Measurements from ENCODE around the gene TSSC4. TPM values are rescaled to one million over a fixed set of nuclear protein-coding genes. Genes with fewer than 3 reads are reported as not detected.

The TSSC4 gene
- total RNA-seq, 1 donor from 2014 or later = 51.6 TPM

DNA sequence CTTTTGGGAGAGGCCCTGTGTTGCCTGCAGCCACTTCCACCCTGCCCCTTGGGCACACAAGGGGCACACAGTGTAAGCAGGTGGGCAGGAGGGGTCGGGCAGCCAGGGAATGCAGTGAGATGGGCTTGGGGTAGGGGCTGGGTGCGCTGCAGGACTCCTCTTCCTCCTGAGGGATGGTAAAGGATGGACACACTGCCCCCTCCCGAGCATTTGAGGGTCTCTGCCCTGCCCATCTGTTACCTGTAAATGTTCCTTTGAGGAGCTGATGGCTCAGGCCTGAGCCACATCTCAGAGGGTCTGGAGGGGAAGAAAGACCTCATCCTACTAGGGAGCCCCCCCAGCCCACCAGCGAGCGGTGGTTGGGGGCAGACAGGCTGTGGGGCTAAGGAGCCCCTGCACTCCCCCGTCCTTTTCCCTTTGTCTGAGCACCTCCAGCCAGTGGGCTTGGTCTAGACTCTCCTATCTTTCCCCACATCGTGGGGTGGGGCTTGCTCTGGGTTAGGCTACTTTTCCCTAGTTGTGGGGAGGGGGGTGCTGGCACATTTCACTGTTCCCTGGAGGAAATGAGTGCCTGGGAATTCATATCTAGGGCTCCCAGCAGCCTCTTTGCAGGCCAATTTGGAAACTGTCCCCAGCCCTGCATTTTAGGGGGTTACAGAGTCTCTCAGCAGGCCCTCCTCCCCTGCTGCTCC, 1.7 kb upstream of the TSSC4 start:
- intact Hi-C loops (cut with micrococcal nuclease) = no loop called here

- intact Hi-C loops (cut with micrococcal nuclease) = loop anchor here (1.0 to 5.0 kb wide), 17 partner anchors 20 to 1893 kb away; partner anchors contain the start of genes CD81, CDKN1C, CTSD and LSP1
These were observed 972 bp upstream of the TSSC4 start for GRCh38 chr11:2399488-2400068.

DNA sequence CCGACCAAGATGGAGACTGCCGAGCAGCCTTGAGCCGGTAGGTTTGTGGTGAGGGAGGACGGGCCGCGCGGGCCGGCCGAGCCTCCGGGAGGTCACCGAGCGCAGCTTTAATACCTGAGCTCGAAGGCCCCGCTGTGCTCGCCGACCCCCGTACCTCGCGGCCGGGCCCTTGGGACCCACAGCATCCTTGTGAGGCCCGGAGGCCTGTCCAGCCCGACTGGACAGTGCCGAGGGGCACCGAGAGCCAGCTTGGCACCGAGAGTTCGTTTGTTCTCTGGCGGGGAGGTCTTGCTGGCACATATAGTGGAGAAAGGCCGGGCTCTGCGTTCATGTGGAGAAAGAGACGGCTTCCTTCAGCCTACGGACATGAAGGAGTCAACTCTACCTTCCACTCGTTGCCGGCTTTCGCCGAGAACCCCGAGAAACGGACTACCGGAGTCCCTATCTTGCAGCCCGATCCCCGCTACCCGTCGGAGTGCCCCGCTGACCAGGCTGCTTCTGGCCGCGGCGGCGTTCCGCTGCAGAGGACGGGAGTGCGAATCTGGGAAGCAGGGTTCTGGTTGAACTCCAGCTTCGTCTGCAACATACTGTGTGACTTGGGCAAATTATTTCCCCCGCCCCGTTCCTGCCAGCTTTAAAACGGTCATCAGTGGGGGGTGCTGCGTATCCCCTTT, 349 bp downstream of the TSSC4 start:
- intact Hi-C loops (cut with micrococcal nuclease) = loop anchor here (1.0 to 5.0 kb wide), 17 partner anchors 18 to 1894 kb away; partner anchors contain the start of genes CD81, CDKN1C, CTSD and LSP1

- intact Hi-C loops (cut with micrococcal nuclease) = loop anchor here (2.0 to 5.0 kb wide), 3 partner anchors 639 to 1895 kb away; partner anchors contain the start of genes CTSD, NUP98 and RNH1
These were observed 960 bp downstream of the TSSC4 start for GRCh38 chr11:2401436-2401984.

DNA sequence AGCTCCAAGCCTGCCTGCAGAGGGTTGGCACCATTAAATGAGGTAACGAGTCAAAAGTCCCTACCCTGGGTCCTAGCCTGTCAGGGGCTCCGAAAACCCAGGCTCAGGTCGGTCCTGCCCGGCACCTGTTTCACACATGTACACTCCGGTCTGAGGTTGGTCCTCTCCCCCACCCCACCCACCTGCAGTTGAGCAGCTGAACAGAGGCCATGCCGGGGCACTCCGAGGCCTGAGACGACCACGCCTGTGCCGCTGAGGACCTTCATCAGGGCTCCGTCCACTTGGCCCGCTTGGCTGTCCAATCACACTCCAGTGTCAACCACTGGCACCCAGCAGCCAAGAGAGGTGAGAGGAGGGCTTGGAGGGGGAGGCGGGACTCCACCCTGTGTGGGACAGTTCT, 1.6 kb downstream of the TSSC4 start:
- intact Hi-C loops (cut with micrococcal nuclease) = loop anchor here (5.0 kb wide), 1 partner anchor 640 kb away; the partner anchor contains the start of gene CTSD

GRCh38 chr11:2402890-2403645, 2.5 kb downstream of the TSSC4 start:
- intact Hi-C loops (cut with micrococcal nuclease) = loop anchor here (5.0 kb wide), 1 partner anchor 641 kb away; the partner anchor contains the start of gene CTSD

DNA sequence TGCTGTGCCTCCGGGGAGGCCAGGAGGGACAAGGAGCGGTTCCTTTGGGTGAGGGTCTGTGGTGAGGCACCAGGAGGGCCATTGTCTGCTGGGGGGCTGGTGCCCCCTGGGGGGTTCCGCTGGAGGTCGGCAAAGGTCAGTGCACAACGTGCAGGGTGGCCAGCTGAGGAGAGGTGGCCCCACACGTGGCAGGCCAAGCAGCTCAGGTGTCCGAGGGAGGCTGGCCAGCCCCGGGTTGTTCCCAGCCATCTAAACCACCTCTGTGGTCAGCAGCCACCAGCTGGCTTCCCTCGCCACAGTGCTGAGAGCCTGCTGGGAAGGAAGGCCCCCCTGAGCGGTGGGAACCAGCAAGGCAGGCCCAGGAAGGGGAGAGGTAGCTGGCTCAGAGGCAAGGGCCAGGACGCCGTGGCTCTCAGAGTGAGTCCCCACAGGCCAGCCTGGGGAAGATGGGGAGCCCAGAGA, 4.2 kb downstream of the TSSC4 start:
- intact Hi-C loops (cut with micrococcal nuclease) = loop anchor here (5.0 kb wide), 1 partner anchor 642 kb away; the partner anchor contains the start of gene CTSD

- intact Hi-C loops (cut with micrococcal nuclease) = no loop called here
These were observed 5.9 kb downstream of the TSSC4 start for GRCh38 chr11:2406451-2406850.

DNA sequence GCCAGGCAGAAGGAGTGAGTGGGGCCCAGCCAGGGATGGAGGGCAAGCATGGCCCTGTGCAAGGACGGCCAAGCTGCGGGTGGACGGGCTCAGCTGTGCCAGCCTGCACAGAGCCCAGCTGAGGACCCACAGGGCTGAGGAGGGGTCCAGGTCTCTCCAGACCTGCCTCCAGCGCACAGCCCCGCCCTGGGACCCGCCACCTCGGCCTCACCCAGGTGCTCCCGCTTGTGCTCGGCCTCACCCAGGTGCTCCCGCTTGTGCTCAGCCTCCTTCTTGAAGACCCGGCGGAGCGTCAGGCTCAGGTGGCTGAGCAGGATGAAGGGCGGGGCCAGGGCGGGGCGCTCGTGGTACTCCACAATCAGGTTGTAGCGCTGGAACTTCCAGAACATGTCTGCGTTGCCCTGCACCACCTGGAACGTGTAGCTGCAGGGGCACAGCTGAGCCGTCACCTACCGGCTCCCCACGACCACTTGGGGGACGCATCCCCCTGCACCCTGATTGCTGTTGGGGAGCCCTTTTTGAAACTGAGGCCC, 6.4 kb downstream of the TSSC4 start:
- intact Hi-C loops (cut with micrococcal nuclease) = no loop called here

- intact Hi-C loops (cut with micrococcal nuclease) = no loop called here
These were observed 8.1 kb downstream of the TSSC4 start for GRCh38 chr11:2408671-2409070.

GRCh38 chr11:2409126-2409525, 8.6 kb downstream of the TSSC4 start:
- intact Hi-C loops (cut with micrococcal nuclease) = no loop called here

DNA sequence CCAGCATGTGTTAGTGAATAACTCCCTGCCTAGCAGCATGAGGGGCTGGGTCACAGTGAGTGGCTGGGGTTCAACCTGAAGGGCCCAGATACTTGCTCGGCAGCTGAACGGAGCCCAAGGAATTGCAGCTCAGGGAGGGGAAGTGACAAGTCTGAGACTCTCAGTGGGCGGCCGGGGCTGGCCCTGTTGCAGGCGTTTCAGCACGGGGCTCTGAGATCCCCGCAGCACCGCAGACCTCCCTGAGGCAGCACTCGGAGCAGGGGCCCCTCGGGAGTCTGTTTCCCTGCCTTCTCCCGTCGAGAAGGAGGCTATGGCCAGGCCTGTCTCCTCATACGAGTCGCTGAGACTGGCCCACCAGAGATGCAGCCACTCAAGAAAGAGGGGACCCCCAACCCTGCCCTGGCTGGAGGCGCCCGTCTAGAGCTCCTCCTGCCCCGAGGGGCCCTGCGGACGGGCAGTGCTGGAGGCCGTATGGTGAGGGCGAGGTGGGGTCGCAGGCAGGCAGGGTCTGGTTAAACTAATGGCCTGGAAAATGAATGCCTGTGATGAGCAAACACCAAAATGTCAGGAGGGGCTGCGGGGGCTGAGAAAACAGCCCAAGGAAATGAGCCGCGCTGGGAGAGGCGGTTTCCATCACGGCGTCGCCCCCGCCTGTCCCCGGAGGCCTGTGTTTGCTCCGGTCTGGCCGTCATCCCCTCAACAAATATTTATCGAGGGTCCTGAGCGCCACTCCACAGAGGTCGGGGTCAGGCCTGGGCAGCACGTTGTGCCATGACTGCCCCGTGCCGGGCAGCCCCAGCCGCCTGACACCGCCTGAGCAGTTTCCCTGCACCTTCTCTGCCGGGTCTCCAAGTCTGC, 9.3 kb downstream of the TSSC4 start:
- intact Hi-C loops (cut with micrococcal nuclease) = no loop called here

GRCh38 chr11:2410616-2411015, 10.1 kb downstream of the TSSC4 start:
- intact Hi-C loops (cut with micrococcal nuclease) = no loop called here

GRCh38 chr11:2411446-2412305, 11.1 kb downstream of the TSSC4 start:
- intact Hi-C loops (cut with micrococcal nuclease) = no loop called here

DNA sequence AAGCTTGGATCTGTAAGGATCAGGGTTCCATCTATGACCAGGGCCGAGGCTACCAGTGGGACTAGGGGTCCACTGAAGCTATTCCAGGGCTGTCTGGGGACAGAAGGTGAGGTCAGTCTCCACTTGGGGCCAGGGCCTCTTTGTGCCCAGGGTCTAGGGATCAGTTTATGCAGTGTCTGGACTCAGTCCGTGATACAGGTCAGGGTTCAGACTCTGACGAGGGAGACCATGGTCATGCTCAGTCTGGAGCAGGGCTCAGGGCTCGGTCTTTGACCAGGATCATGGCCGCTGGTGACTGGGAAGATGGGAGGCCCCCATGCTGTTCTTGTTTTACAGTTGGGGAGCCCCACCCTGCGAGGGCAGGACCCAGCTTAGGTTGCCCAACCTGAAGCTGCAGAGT, 11.8 kb downstream of the TSSC4 start:
- intact Hi-C loops (cut with micrococcal nuclease) = no loop called here

DNA sequence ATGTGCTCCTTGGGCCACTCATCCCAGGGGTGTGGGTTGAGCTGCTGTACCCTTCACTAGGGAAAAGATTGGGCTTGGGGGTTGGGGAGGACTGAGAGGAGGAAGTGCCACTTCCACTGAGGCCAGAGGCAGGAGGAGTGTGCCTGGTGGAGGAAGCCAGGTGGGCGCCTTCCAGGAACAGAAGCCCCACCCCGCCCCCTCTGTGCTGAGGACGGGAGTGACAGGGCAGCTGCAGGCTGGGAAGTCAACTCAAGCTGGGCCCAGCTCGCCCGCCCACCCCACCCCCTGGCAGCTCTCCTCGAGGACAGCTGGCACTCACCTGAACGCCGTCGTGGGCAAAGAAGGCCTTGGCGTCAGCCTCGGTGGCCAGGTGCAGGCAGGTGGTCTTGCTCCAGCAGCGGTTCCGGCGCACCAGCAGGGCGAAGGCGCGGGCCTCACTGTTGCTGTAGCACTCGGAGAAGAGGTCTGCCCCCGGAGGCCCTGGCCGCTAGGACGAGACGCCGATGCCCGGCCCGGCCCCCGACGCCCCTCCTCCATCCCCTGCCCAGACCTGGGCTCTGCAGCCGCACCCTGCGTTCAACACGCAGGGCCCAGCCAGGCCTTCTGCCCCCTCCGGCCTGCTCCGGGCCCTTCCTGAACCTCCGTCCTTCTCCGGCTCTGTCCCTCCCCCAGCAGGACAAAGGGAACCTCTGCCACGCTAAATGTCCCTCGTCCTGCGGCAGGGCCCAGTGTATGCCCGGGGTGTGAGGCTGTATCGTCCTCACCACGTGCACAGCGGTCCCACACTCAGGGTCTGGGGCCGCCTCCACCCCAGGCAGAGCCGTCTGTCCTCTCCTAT, 13.4 kb downstream of the TSSC4 start:
- intact Hi-C loops (cut with micrococcal nuclease) = no loop called here

GRCh38 chr11:2414616-2415015, 14.1 kb downstream of the TSSC4 start:
- intact Hi-C loops (cut with micrococcal nuclease) = no loop called here

GRCh38 chr11:2415171-2415570, 14.6 kb downstream of the TSSC4 start:
- intact Hi-C loops (cut with micrococcal nuclease) = no loop called here

All from T-helper 1 cell treated with Interleukin-12 subunit alpha and Interleukin-12 subunit beta and Interleukin-4 antibody, amounts not matched to agents 30 ng/mL and 1 ng/mL, for 36 hours (primary cell).